Measurements from ENCODE around the gene PTP4A1. TPM values are rescaled to one million over a fixed set of nuclear protein-coding genes. Genes with fewer than 3 reads are reported as not detected.

PTP4A1 gene
- total and polyA plus RNA-seq, 2 of the 13 experiments (the other 11 are each of a cell fraction or from before 2014, with no cell fraction given), result 141 to 376 TPM

DNA sequence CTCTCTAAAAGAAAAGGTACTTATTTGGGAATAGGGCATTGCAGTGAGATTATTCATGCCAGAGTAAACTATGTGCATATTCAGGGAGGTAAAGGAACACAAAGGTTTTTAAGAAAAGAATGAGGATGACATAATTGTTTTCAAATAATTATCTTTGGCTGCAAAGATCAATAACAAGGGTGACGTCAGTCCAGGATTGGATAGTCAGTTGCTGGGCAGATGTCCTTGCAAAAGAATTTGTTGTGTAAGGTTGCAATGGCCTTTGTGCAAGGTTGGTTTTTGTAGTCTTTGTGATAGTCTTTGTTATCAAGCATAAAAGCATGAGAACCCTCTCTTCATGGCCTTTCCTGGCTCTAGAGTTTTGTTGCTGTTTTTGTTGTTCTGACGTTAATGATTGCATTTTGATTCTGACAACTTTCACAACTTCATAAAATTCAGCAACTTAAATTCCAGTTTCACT, 17.7 kb downstream of the PTP4A1 start (continued):
- TF ChIP-seq, protein P1, sequence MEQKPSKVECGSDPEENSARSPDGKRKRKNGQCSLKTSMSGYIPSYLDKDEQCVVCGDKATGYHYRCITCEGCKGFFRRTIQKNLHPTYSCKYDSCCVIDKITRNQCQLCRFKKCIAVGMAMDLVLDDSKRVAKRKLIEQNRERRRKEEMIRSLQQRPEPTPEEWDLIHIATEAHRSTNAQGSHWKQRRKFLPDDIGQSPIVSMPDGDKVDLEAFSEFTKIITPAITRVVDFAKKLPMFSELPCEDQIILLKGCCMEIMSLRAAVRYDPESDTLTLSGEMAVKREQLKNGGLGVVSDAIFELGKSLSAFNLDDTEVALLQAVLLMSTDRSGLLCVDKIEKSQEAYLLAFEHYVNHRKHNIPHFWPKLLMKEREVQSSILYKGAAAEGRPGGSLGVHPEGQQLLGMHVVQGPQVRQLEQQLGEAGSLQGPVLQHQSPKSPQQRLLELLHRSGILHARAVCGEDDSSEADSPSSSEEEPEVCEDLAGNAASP (CRISPR knock-in tag; IDR thresholded peaks at IDR 0.05; ENCODE audit: borderline replicate concordance), result peak; percentile 79
- TF ChIP-seq JUN (CRISPR knock-in tag; IDR thresholded peaks at IDR 0.05), result peak; percentile 97
- TF ChIP-seq GFI1 (CRISPR knock-in tag; IDR thresholded peaks at IDR 0.05; ENCODE audit: borderline replicate concordance), result peak; percentile 52; the same call in 1 of the 2 replicates
- no peak for TF ChIP-seq MBNL3 (CRISPR knock-in tag; conservative IDR thresholded peaks at IDR 0.05)
- peak; percentile 69 for TF ChIP-seq ZNF121 (CRISPR knock-in tag; IDR thresholded peaks at IDR 0.05)
- 0 out of 4 replicates have a peak, but pooled peaks of 1 of the 2 experiments have one; percentile 9 for TF ChIP-seq MAFK (conservative IDR thresholded peaks at IDR 0.05 in 1 of 2, IDR thresholded peaks at IDR 0.05 in 1 of 2; ENCODE audit: low read length in 2 of 2)
- peak; percentile 96 for TF ChIP-seq JUND (CRISPR knock-in tag; IDR thresholded peaks at IDR 0.05)
- TF ChIP-seq PRMT3 (CRISPR knock-in tag; IDR thresholded peaks at IDR 0.05; ENCODE audit: borderline replicate concordance, low read depth), result no peak
- peak; percentile 98; the same call in 1 of the 2 replicates for TF ChIP-seq ATM (IDR thresholded peaks at IDR 0.05; ENCODE audit: borderline replicate concordance)
- TF ChIP-seq STAG1 (CRISPR knock-in tag; IDR thresholded peaks at IDR 0.05), result peak; percentile 18; the same call in 1 of the 2 replicates
- TF ChIP-seq, protein P2, sequence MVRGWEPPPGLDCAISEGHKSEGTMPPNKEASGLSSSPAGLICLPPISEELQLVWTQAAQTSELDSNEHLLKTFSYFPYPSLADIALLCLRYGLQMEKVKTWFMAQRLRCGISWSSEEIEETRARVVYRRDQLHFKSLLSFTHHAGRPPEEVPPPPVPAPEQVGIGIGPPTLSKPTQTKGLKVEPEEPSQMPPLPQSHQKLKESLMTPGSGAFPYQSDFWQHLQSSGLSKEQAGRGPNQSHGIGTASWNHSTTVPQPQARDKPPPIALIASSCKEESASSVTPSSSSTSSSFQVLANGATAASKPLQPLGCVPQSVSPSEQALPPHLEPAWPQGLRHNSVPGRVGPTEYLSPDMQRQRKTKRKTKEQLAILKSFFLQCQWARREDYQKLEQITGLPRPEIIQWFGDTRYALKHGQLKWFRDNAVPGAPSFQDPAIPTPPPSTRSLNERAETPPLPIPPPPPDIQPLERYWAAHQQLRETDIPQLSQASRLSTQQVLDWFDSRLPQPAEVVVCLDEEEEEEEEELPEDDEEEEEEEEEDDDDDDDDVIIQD (CRISPR knock-in tag; IDR thresholded peaks at IDR 0.05; ENCODE audit: low read depth), result peak; percentile 96
- TF ChIP-seq ASH2L (IDR thresholded peaks at IDR 0.05; ENCODE audit: insufficient read length, low read depth, low read length), result peak; percentile 63
- no peak for TF ChIP-seq RAD21 (CRISPR knock-in tag; IDR thresholded peaks at IDR 0.05)
- 0 out of 2 replicates have a peak, but pooled peaks have one; percentile 28 for TF ChIP-seq BRCA1 (CRISPR knock-in tag; IDR thresholded peaks at IDR 0.05)
- TF ChIP-seq ZNF614 (CRISPR knock-in tag; IDR thresholded peaks at IDR 0.05; ENCODE audit: borderline replicate concordance), result peak; percentile 55; the same call in 1 of the 2 replicates
- TF ChIP-seq, protein P3, sequence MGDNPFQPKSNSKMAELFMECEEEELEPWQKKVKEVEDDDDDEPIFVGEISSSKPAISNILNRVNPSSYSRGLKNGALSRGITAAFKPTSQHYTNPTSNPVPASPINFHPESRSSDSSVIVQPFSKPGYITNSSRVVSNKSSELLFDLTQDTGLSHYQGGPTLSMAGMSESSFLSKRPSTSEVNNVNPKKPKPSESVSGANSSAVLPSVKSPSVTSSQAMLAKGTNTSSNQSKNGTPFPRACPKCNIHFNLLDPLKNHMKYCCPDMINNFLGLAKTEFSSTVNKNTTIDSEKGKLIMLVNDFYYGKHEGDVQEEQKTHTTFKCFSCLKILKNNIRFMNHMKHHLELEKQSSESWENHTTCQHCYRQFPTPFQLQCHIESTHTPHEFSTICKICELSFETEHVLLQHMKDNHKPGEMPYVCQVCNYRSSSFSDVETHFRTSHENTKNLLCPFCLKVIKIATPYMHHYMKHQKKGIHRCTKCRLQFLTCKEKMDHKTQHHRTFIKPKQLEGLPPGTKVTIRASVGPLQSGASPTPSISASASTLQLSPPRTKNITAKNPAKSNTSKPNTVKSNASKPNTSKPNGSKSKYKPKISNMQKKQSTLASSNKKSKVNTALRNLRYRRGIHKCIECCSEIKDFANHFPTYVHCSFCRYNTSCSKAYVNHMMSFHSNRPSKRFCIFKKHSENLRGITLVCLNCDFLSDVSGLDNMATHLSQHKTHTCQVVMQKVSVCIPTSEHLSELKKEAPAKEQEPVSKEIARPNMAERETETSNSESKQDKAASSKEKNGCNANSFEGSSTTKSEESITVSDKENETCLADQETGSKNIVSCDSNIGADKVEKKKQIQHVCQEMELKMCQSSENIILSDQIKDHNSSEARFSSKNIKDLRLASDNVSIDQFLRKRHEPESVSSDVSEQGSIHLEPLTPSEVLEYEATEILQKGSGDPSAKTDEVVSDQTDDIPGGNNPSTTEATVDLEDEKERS (CRISPR knock-in tag; IDR thresholded peaks at IDR 0.05), result 0 out of 2 replicates have a peak, but pooled peaks have one; percentile 33
- TF ChIP-seq KDM3A (CRISPR knock-in tag; IDR thresholded peaks at IDR 0.05; ENCODE audit: low read depth), result peak; percentile 68; the same call in 1 of the 2 replicates
- TF ChIP-seq ZSCAN9 (CRISPR knock-in tag; IDR thresholded peaks at IDR 0.05; ENCODE audit: borderline replicate concordance), result peak; percentile 64; the same call in 1 of the 2 replicates
- TF ChIP-seq CBX5 (CRISPR knock-in tag; IDR thresholded peaks at IDR 0.05; ENCODE audit: borderline replicate concordance), result 0 out of 2 replicates have a peak, but pooled peaks have one; percentile 25
- TF ChIP-seq, protein P4, sequence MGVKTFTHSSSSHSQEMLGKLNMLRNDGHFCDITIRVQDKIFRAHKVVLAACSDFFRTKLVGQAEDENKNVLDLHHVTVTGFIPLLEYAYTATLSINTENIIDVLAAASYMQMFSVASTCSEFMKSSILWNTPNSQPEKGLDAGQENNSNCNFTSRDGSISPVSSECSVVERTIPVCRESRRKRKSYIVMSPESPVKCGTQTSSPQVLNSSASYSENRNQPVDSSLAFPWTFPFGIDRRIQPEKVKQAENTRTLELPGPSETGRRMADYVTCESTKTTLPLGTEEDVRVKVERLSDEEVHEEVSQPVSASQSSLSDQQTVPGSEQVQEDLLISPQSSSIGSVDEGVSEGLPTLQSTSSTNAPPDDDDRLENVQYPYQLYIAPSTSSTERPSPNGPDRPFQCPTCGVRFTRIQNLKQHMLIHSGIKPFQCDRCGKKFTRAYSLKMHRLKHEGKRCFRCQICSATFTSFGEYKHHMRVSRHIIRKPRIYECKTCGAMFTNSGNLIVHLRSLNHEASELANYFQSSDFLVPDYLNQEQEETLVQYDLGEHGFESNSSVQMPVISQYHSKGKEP (CRISPR knock-in tag; IDR thresholded peaks at IDR 0.05), result no peak
- peak; percentile 82; the same call in 1 of the 2 replicates for TF ChIP-seq ZKSCAN8 (CRISPR knock-in tag; IDR thresholded peaks at IDR 0.05; ENCODE audit: borderline replicate concordance)
